CD4-positive, alpha-beta T cell (primary cell): ENCODE results near the gene GPR183. TPM values are rescaled to one million over a fixed set of nuclear protein-coding genes. Genes with fewer than 3 reads are reported as not detected.

Experiments
- microRNA-seq: library from miRNA; unstranded; fragments of <30 nt; microRNA quantifications from one replicate; pipeline ENCODE4 v1.2.0, GENCODE V29; 2021; ENCODE audit warnings: borderline microRNAs expressed, borderline replicate concordance
- total RNA-seq, 174 experiments: library from RNA in 2 of 174; stranded (reverse) in 2 of 174; gene quantifications; one replicate each; pipeline ENCODE4 v1.2.3 and lab custom pipeline; 2021 to 2026

GPR183 gene
- total RNA-seq, 2 experiments from 2014 or later: 330 to 337 TPM

Small RNAs within 50 kb of the gene (microRNA-seq; reads per million reads assigned to microRNA genes)
- not detected for gene MIR623

Other genes with a start within 250 kb of the GPR183 start
- gene UBAC2, start 106.5 kb downstream of the GPR183 start, total RNA-seq: 10 to 100 TPM; 59.8 to 67.4 TPM
- 10 to 100 TPM; 42.9 to 45.1 TPM for gene GPR18, start 49.0 kb downstream of the GPR183 start, total RNA-seq
- 10 to 100 TPM; 37.2 to 38.2 TPM for gene TM9SF2, start 194.1 kb upstream of the GPR183 start, total RNA-seq